GM18951 (cell line): Measurements from ENCODE around the gene LSG1.

Experiments used
- POLR2A ChIP-seq: IDR thresholded peaks from 4 replicates; pipeline ENCODE4 v1.6.1; 2011; ENCODE audit warnings: mild to moderate bottlenecking; ENCODE audit not compliant: insufficient read length, insufficient read depth; ENCODE audit errors: extremely low read depth
- in situ Hi-C: fragments of 300-500 bp; cut with MboI; formaldehyde crosslinking; loops from one replicate; pipeline ENCODE4 v1.12.0; 2022; ENCODE audit warnings: low sequenced_read_pairs, mixed read lengths, inconsistent platforms; ENCODE audit not compliant: unreplicated experiment

Gene LSG1

DNA sequence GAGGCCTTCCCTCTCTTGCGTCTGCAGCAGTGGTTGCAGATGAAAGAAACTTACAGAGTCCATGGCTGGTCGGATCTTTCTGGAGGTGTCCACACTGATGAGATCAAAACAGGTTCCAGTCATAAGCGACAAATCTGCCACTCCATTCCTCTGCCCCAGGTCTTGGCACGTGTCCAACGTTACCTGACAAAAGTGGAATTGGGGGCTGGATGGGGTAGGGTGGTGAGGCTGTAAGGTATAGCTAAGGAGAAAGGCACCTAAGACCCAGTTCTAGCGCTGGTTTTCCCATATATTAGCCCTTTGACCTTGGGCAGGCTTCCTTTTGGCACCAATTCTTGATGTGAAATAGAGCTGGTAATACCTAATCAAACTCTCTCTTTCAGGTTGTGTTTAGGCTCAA is 24.7 kb upstream of the LSG1 start:
- in situ Hi-C loops, result loop anchor here (25.0 kb wide), 1 partner anchor 841 kb away; the partner anchor contains the start of gene PPP1R2

DNA sequence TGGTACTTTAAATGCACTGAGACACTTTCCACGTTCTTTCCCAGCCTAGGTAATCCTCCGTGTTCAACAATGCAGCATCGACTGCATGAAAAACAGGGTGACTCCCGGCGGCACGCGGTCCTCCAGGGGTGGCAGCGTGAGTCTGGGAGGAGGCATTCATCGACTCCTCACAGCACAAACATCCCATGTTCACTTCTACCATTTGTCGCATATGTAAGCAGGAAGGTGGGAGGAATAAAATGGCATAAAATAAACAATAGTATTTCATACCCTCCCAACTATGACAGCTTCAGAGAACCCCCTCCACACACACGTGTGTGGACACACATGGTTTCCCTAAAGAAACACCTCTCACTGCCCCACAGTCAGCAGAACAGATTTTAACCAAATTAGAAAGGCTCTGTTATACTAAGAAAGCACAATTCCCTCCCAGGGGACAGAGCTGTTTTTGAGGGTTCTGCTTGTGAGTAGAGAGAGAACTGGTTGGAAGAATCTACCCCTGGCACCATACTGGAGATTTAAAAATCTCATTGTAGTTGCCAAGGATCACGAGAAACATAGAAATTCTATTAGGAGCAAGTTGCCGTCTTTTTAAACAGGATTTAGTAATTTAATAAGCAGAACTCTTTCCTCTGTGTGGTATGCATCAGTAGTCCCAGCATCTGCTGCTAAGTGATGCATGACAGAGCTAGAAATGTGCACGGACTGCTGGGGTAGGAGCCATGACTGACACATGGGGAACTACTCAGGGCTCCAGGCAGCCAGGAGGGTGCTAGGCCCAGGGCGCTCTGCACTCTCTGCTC is 19.7 kb upstream of the LSG1 start:
- in situ Hi-C loops, result loop anchor here (25.0 kb wide), 1 partner anchor 846 kb away; the partner anchor contains the start of gene PPP1R2
- TF ChIP-seq POLR2A, result no peak

More for the DNA sequence above, 24.7 kb upstream of the LSG1 start:
- no peak for TF ChIP-seq POLR2A

DNA sequence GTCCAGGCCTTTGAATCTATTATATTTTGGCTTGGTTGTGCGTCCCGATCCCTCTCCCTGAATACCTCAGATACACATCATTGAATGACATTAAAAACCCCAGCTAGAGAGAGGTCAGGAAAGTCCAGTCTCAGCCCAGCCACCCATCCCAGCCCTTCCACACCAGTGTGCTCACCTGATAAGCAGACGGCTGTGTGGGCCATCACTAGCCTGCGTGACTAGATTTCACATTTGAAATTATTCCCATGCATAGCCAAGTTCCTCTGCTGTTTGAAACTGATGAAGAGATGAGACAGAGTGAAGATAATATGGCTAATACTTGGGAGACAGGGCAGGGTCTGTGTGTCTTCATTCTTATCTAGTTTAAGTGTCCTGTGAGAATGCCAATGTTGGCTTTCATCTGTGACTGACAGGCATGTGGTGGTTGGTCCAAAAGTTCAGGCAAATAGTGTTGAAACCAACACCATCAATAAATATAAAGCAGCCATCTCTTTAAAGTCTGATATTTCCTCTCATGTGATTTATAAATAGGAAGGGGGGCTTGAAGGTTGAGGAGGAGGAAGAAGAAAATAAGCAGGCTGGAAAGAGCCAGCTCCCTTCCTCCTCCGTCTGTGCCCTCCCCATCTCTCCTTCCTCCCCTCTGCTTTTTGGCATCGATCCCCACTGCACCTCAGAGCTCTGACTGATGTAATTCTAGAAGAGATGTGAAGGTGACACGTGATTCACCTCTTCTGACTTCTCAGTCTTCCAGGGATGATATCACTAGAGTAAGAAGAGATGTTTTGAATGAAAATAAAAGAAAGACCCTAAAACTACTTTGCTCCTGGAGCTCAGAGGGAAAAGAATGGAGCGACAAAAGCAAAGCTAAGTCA is 18.7 kb upstream of the LSG1 start:
- in situ Hi-C loops, result loop anchor here (25.0 kb wide), 1 partner anchor 847 kb away; the partner anchor contains the start of gene PPP1R2
- no peak for TF ChIP-seq POLR2A

DNA sequence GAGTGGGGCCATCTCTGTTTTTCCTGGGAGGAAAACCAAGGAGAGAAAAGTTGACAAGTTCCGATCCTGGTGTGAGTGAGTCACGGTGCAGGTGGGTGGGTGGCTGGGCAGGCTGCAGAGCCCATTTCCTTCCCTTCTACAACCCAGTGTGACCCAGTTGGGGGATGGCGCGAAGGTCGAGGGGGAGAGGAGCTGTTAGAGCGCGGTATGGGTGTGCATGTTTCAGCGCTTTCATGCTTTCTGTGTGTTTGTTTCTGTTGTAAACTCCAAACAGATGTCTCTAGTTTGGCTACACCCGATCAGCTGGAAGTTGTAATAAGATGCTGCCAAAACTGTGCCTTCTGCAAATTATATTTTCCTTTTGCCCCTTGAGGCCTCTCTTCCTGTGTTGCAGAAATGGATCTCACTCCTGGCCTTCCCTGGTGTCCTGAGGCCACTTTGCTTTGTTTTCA is 17.5 kb upstream of the LSG1 start:
- in situ Hi-C loops, result loop anchor here (5.0 to 25.0 kb wide), 3 partner anchors 415 to 848 kb away; partner anchors contain the start of gene PPP1R2
- no peak for TF ChIP-seq POLR2A

DNA sequence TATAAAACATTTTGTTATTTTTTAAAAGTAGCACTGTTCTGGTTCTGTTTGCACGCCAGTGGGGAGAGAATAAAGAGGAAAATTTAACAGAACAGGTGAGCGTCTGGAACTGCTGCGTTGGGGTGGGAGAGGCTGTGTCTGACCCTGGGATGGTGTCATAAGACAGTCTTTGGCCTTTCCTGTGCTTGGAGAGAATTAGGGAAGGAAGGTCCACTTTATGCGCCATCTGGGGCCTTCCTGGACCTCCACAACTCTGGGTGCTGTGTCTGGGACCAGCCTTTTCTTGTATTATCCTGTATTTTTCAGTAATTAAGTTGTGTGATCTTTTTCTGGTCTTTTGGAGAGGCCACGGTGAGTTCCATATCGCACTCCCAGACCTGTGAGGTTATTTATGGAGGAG is 17.0 kb upstream of the LSG1 start:
- TF ChIP-seq POLR2A, result no peak
- in situ Hi-C loops, result loop anchor here (5.0 to 25.0 kb wide), 3 partner anchors 416 to 848 kb away; partner anchors contain the start of gene PPP1R2

DNA sequence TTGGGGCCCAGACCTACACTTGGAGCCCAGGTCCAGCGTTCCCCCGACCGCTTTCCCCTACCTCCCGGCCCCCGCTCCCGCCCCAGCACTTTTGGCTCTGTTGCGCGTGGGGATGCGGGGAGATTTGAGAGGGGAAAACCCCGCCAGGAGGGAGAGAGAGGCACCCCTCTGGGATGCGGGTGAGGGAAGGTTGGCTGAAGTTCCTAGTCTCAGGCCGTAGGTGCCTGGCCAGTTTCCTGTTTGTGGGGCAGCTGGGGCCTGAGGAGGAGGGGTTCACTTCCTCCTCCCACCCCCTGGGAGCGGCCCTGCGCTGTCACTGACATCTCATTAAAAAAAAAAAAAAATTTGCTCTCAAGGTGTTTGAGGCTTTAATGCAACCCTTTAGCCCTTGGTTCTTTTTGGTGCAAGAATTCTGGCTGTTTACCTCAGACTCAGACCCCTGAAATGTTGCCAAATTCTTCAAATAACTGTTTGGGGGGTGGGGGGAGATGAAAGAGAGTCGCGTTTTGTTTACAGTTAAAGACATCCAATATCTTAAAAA is 16.3 kb upstream of the LSG1 start:
- peak; percentile 36 for TF ChIP-seq POLR2A
- in situ Hi-C loops, result loop anchor here (5.0 to 25.0 kb wide), 3 partner anchors 417 to 849 kb away; partner anchors contain the start of gene PPP1R2

DNA sequence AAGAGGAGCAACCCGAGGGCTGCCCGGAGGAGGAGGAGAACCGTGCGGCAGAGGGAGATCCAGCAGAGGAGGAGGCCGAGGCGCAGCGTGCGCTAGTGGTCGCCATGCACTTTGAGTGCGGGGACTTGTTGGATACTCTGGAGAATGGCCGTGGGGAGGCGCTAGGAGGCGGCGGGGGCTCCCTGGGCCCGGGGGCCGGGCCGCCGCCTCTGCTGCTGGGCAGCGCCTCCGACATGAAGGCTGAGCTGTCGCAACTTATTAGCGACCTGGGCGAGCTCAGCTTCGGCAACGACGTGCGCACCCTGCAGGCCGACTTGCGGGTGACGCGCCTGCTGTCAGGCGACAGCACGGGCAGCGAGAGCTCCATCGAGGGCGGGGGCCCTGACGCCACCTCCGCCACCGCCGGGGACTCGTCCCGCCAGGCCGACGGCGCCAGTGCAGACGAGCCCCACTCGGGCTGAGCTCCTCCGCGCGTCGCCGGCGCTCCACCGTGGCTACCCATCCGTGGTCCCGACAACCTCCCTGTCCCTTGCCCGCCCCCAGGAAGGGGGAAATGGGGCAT is 15.7 kb upstream of the LSG1 start:
- in situ Hi-C loops, result loop anchor here (5.0 to 25.0 kb wide), 3 partner anchors 417 to 850 kb away; partner anchors contain the start of gene PPP1R2

DNA sequence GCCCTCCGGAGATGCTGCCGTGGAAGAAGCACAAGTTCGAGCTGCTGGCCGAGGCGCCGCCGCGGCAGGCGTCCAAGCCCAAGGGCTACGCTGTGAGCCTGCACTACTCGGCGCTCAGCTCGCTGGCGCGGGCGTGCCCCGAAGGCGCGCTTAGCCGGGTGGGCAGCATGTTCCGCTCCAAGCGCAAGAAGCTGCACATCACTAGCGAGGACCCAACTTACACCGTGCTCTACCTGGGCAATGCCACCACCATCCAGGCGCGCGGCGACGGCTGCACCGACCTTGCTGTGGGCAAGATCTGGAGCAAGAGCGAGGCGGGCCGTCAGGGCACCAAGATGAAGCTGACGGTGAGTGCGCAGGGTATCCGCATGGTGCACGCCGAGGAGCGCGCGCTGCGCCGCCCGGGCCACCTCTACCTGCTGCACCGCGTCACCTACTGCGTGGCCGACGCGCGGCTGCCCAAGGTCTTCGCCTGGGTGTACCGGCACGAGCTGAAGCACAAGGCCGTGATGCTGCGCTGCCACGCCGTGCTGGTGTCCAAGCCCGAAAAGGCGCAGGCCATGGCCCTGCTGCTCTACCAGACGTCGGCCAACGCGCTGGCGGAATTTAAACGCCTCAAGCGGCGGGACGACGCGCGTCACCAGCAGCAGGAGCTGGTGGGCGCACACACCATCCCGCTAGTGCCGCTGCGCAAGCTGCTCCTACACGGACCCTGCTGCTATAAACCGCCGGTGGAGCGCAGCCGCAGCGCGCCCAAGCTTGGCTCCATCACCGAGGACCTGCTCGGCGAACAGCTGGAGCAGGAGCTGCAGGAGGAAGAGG is 15.0 kb upstream of the LSG1 start:
- no peak for TF ChIP-seq POLR2A
- in situ Hi-C loops, result loop anchor here (5.0 to 25.0 kb wide), 3 partner anchors 418 to 850 kb away; partner anchors contain the start of gene PPP1R2

More for the DNA sequence above, 15.7 kb upstream of the LSG1 start:
- no peak for TF ChIP-seq POLR2A

DNA sequence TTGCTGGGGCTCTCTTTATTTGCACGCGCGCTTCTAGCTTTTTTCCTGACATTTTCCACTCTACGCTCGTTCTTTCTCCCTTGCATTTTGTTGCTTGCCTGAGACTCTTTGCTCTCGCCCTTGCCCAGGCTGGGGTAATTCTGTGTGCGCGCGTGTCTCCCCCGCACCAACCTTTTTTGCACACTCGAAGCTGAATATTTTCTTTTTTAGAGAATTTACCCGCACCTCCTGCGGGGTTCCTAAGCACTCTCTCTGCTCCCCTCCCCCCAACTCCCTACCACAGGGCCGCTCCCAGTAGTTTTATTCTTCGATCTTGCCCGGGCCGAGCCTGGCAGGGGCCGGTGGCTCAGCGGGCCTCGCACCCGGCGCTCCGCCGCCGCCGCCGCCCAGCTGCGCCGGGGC is 14.4 kb upstream of the LSG1 start:
- in situ Hi-C loops, result loop anchor here (5.0 to 25.0 kb wide), 3 partner anchors 418 to 851 kb away; partner anchors contain the start of gene PPP1R2
- no peak for TF ChIP-seq POLR2A

DNA sequence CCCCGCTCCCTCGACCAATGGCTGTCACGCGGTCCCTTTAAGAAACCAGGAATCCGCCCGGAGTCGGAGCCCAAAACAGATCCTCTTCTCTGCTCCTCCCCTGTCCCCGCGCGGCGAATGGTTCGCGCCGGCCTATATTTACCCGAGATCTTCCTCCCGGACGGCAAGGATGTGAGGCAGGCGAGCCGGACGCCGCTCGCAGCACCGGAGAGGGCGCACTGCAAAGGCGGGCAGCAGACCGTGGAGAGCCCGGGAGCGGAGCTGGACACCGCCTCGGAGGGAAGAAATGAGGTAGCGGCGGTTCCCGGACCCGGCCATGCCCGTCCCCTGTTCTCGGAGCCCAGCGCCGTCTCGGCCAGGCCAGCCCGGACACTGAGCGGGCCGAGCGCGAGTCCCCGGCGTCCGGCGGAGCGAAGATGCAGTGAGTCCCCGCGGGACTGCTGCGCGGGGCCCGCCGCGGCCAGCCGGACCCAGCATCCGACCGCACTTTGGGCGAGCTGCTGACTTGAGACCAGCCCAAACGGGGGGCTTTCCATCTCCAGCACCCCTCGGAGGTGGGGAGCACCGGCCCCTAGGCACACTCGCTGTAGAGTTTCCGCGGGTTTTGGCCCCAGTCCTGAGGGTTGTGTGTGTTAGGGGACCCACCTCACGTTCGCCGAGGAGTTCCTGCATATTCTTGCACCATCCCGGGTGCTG is 13.9 kb upstream of the LSG1 start, which contains the start of gene FAM43A:
Gene FAM43A (plus strand): TSS at position 166 of the 696 bp plus-strand sequence. CDS start 944 bp downstream, outside the sequence.
- in situ Hi-C loops, result loop anchor here (5.0 to 25.0 kb wide), 3 partner anchors 419 to 851 kb away; partner anchors contain the start of gene PPP1R2
- peak; percentile 98 for TF ChIP-seq POLR2A
